ENCODE data around the gene RTN1. TPM values are rescaled to one million over a fixed set of nuclear protein-coding genes. Genes with fewer than 3 reads are reported as not detected.

RTN1 gene
- total RNA-seq, 1 donor from 2014 or later: not detected

- Mint-ChIP-seq H3K9me3 (peaks cover 5% of the 10 kb centered on the region), H3K4me1 (no peaks in the 10 kb centered on the region), H3K27ac (no peak overlapping the region), H3K27me3 (peaks cover 2% of the 10 kb centered on the region), H3K36me3 (ENCODE audit: low read depth) (no peaks in the 10 kb centered on the region), H3K4me3 (no peak overlapping the region)
- ChIA-PET CTCF (no interaction called here), POLR2A (no interaction called here)
- intact Hi-C loops (cut with micrococcal nuclease): no loop called here
- ATAC-seq (ENCODE audit: low read depth) (no peak), DNase-seq (no peak)
- TF ChIP-seq, protein P1, sequence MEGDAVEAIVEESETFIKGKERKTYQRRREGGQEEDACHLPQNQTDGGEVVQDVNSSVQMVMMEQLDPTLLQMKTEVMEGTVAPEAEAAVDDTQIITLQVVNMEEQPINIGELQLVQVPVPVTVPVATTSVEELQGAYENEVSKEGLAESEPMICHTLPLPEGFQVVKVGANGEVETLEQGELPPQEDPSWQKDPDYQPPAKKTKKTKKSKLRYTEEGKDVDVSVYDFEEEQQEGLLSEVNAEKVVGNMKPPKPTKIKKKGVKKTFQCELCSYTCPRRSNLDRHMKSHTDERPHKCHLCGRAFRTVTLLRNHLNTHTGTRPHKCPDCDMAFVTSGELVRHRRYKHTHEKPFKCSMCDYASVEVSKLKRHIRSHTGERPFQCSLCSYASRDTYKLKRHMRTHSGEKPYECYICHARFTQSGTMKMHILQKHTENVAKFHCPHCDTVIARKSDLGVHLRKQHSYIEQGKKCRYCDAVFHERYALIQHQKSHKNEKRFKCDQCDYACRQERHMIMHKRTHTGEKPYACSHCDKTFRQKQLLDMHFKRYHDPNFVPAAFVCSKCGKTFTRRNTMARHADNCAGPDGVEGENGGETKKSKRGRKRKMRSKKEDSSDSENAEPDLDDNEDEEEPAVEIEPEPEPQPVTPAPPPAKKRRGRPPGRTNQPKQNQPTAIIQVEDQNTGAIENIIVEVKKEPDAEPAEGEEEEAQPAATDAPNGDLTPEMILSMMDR (IDR thresholded peaks at IDR 0.05): no peak
Measured at GRCh38 chr14:59699442-59699841, 171.1 kb downstream of the RTN1 start.

DNA sequence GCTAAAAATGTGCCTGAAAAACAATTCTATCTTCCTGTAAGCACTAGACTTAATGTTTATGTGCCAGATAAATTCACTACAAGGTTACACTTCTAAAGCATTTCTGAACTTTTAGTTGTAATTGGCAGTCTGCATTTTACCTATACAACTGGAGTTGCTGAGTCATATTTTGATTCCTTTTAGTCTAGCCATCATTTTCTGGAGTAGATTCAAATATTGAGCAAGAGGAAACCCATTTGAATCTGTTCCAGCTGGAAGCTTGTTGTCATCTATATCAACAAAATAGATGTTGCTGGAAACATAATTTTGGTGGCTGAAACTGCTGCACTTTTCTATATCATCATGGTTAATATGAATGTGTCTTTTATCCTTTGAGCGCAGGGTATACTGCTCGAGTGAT lies 171.8 kb downstream of the RTN1 start:
- no peak overlapping the region for H3K4me3 Mint-ChIP-seq
- POLR2A ChIA-PET: no interaction called here
- DNase-seq (no peak), ATAC-seq (ENCODE audit: low read depth) (no peak)
- CTCF ChIA-PET: no interaction called here
- H3K27ac Mint-ChIP-seq: no peak overlapping the region
- TF ChIP-seq, protein P1 (IDR thresholded peaks at IDR 0.05): no peak
- no peaks in the 10 kb centered on the region for H3K36me3 Mint-ChIP-seq (ENCODE audit: low read depth)
- peaks cover 2% of the 10 kb centered on the region for H3K27me3 Mint-ChIP-seq
- H3K4me1 Mint-ChIP-seq: no peaks in the 10 kb centered on the region
- H3K9me3 Mint-ChIP-seq: peaks cover 5% of the 10 kb centered on the region
- intact Hi-C loops (cut with micrococcal nuclease): no loop called here

DNA sequence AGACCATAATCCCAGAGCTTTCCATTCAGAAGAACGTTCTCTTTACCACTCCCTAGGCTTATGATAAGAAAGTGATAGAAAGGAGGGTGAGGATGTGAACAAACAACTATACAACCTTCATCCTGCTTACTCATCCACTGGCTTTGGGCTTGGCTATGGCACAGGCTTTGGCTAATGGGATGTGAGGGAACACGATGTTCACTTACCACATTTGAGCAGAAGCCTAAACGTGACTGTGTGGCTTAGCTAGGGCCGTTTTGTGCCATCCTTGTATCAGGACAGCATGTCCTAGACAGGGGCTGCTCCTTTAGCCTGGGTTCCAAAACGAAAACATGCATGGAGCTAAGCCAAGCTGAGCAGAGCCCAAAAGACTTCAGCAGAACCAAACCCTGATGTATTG lies 175.4 kb downstream of the RTN1 start:
- ATAC-seq (ENCODE audit: low read depth): no peak
- ChIA-PET POLR2A (no interaction called here), CTCF (no interaction called here)
- Mint-ChIP-seq H3K4me3 (no peak overlapping the region), H3K4me1 (no peaks in the 10 kb centered on the region), H3K9me3 (peaks cover 10% of the 10 kb centered on the region), H3K27ac (no peak overlapping the region), H3K27me3 (peaks cover 5% of the 10 kb centered on the region), H3K36me3 (ENCODE audit: low read depth) (no peaks in the 10 kb centered on the region)
- TF ChIP-seq, protein P1 (IDR thresholded peaks at IDR 0.05): no peak
- intact Hi-C loops (cut with micrococcal nuclease): no loop called here
- DNase-seq: no peak

GRCh38 chr14:59691266-59691665 lies 179.3 kb downstream of the RTN1 start:
- H3K4me3 Mint-ChIP-seq: no peak overlapping the region
- H3K36me3 Mint-ChIP-seq (ENCODE audit: low read depth): no peaks in the 10 kb centered on the region
- intact Hi-C loops (cut with micrococcal nuclease): no loop called here
- ChIA-PET CTCF (no interaction called here), POLR2A (no interaction called here)
- H3K27ac Mint-ChIP-seq: no peak overlapping the region
- DNase-seq (no peak), ATAC-seq (ENCODE audit: low read depth) (no peak)
- TF ChIP-seq, protein P1 (IDR thresholded peaks at IDR 0.05): no peak
- H3K27me3 Mint-ChIP-seq: peaks cover 11% of the 10 kb centered on the region
- H3K9me3 Mint-ChIP-seq: peaks cover 6% of the 10 kb centered on the region
- H3K4me1 Mint-ChIP-seq: no peaks in the 10 kb centered on the region

GRCh38 chr14:59690426-59690825 lies 180.2 kb downstream of the RTN1 start:
- ChIA-PET POLR2A (no interaction called here), CTCF (no interaction called here)
- peaks cover 6% of the 10 kb centered on the region for H3K9me3 Mint-ChIP-seq
- peaks cover 13% of the 10 kb centered on the region for H3K27me3 Mint-ChIP-seq
- TF ChIP-seq, protein P1 (IDR thresholded peaks at IDR 0.05): no peak
- ATAC-seq (ENCODE audit: low read depth) (no peak), DNase-seq (no peak)
- H3K4me3 Mint-ChIP-seq: no peak overlapping the region
- intact Hi-C loops (cut with micrococcal nuclease): no loop called here
- H3K4me1 Mint-ChIP-seq: no peaks in the 10 kb centered on the region
- no peaks in the 10 kb centered on the region for H3K36me3 Mint-ChIP-seq (ENCODE audit: low read depth)
- no peak overlapping the region for H3K27ac Mint-ChIP-seq

Data from activated B cell treated with CpG ODN at 0.5 μM for 24 hours (primary cell).